SU-DHL-6 (cell line): Measurements from ENCODE around the gene GATAD2B.

Experiments
- H2AFZ ChIP-seq: fragments of 200-600 bp; sonication (generic); 2 replicates; pipeline ENCODE4 v1.6.1; 2014; ENCODE audit warnings: low read depth, mild to moderate bottlenecking, moderate library complexity, mixed read lengths, antibody characterized with exemption, low read length; ENCODE audit not compliant: severe bottlenecking
- H3F3A ChIP-seq: fragments of 200-600 bp; shearing (Covaris generic); 2 replicates; pipeline ENCODE4 v1.6.0; 2016; ENCODE audit warnings: antibody characterized with exemption, mild to moderate bottlenecking; ENCODE audit not compliant: insufficient read depth
- H3K27ac ChIP-seq: fragments of 200-600 bp; sonication (generic); 2 replicates; pipeline ENCODE4 v1.5.1; 2016; ENCODE audit warnings: low read depth, mild to moderate bottlenecking, low read length, moderate library complexity, mixed read lengths
- H3K27me3 ChIP-seq: fragments of 200-600 bp; sonication (generic), shearing (Covaris generic); 2 replicates; pipeline ENCODE4 v1.6.0; 2014; ENCODE audit warnings: mild to moderate bottlenecking, low read length
- H3K36me3 ChIP-seq: fragments of 200-600 bp; sonication (generic); 2 replicates; pipeline ENCODE4 v1.6.1; 2014; ENCODE audit warnings: mild to moderate bottlenecking, low read length, mixed read lengths
- H3K4me2 ChIP-seq: fragments of 300-600, 200-600 bp; shearing (Covaris generic), sonication (generic); 2 replicates; pipeline ENCODE4 v1.6.0; 2014; ENCODE audit warnings: low read length, low read depth, mild to moderate bottlenecking; ENCODE audit not compliant: poor library complexity, severe bottlenecking
- H3K4me3 ChIP-seq: fragments of 200-600 bp; sonication (generic); 2 replicates; pipeline ENCODE4 v1.5.1; 2014; ENCODE audit warnings: antibody characterized with exemption, low read length, mild to moderate bottlenecking, mixed read lengths; ENCODE audit not compliant: insufficient read depth, poor library complexity, severe bottlenecking
- H3K79me2 ChIP-seq: fragments of 200-600 bp; sonication (generic); 2 replicates; pipeline ENCODE4 v1.6.1; 2014; ENCODE audit warnings: mild to moderate bottlenecking, low read length, moderate library complexity; ENCODE audit not compliant: insufficient read depth
- H3K9ac ChIP-seq: fragments of 200-600 bp; sonication (generic); 2 replicates; pipeline ENCODE4 v1.7.0; 2014; ENCODE audit warnings: mild to moderate bottlenecking, low read length
- H3K9me2 ChIP-seq: fragments of 200-600 bp; sonication (generic); replicated peaks from 2 replicates; pipeline ENCODE4 v1.6.1; 2014; ENCODE audit warnings: low read length; ENCODE audit not compliant: insufficient read depth
- H3K9me3 ChIP-seq: fragments of 200-600 bp; sonication (generic); 2 replicates; pipeline ENCODE4 v1.6.1; 2014; ENCODE audit warnings: low read length, mixed read lengths; ENCODE audit not compliant: insufficient read depth
- H4K20me1 ChIP-seq: fragments of 200-600 bp; sonication (generic); 2 replicates; pipeline ENCODE4 v1.6.1; 2014; ENCODE audit warnings: low read depth, mild to moderate bottlenecking, antibody characterized with exemption, low read length, moderate library complexity, mixed read lengths
- EZH2phosphoT487 ChIP-seq: fragments of 200-600 bp; sonication (generic), shearing (Covaris generic); conservative IDR thresholded peaks from 2 replicates; pipeline ENCODE4 v1.6.1; 2018; ENCODE audit warnings: mild to moderate bottlenecking, antibody characterized with exemption, low read length, moderate library complexity, mixed read lengths
- TF ChIP-seq, protein P1 (sequence below): fragments of 200-600 bp; sonication (generic); IDR thresholded peaks from one replicate; pipeline ENCODE4 v1.5.1; 2017; ENCODE audit warnings: antibody characterized with exemption, mild to moderate bottlenecking, low read length, moderate library complexity; ENCODE audit not compliant: insufficient read depth, poor library complexity, severe bottlenecking

GATAD2B gene

GRCh38 chr1:153880024-153880423 lies 42.7 kb downstream of the GATAD2B start:
- Histone ChIP-seq H3K9me3 (no peaks in the 10 kb centered on the region), H3K4me2 (no peak overlapping the region), H3K9me2 (no peaks in the 10 kb centered on the region), H4K20me1 (no peaks in the 10 kb centered on the region), H3K4me3 (no peak overlapping the region), H3F3A (peaks cover 26% of the 10 kb centered on the region), H3K27ac (no peak overlapping the region), H3K9ac (no peak overlapping the region), H3K27me3 (no peaks in the 10 kb centered on the region), H2AFZ (no peak overlapping the region), H3K36me3 (no peaks in the 10 kb centered on the region), H3K79me2 (peaks cover 95% of the 10 kb centered on the region)
- no peak for TF ChIP-seq EZH2phosphoT487
- TF ChIP-seq, protein P1, sequence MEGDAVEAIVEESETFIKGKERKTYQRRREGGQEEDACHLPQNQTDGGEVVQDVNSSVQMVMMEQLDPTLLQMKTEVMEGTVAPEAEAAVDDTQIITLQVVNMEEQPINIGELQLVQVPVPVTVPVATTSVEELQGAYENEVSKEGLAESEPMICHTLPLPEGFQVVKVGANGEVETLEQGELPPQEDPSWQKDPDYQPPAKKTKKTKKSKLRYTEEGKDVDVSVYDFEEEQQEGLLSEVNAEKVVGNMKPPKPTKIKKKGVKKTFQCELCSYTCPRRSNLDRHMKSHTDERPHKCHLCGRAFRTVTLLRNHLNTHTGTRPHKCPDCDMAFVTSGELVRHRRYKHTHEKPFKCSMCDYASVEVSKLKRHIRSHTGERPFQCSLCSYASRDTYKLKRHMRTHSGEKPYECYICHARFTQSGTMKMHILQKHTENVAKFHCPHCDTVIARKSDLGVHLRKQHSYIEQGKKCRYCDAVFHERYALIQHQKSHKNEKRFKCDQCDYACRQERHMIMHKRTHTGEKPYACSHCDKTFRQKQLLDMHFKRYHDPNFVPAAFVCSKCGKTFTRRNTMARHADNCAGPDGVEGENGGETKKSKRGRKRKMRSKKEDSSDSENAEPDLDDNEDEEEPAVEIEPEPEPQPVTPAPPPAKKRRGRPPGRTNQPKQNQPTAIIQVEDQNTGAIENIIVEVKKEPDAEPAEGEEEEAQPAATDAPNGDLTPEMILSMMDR = no peak

GRCh38 chr1:153877112-153877511 lies 45.7 kb downstream of the GATAD2B start:
- H3K9me3 ChIP-seq = no peaks in the 10 kb centered on the region
- no peaks in the 10 kb centered on the region for H3K9me2 ChIP-seq
- H3K4me3 ChIP-seq = no peak overlapping the region
- peaks cover 9% of the 10 kb centered on the region; the same call in 1 of the 2 replicates for H3F3A ChIP-seq
- no peak overlapping the region for H2AFZ ChIP-seq
- H4K20me1 ChIP-seq = no peaks in the 10 kb centered on the region
- no peaks in the 10 kb centered on the region for H3K27me3 ChIP-seq
- no peak overlapping the region for H3K27ac ChIP-seq
- peaks cover 99% of the 10 kb centered on the region for H3K79me2 ChIP-seq
- no peaks in the 10 kb centered on the region for H3K36me3 ChIP-seq
- no peak overlapping the region for H3K4me2 ChIP-seq
- no peak overlapping the region for H3K9ac ChIP-seq
- no peak for TF ChIP-seq EZH2phosphoT487
- TF ChIP-seq, protein P1 = no peak

GRCh38 chr1:153872934-153873333 lies 49.8 kb downstream of the GATAD2B start:
- no peaks in the 10 kb centered on the region for H3K36me3 ChIP-seq
- H3K9me2 ChIP-seq = no peaks in the 10 kb centered on the region
- H3F3A ChIP-seq = 0 out of 2 replicates have a peak, but pooled peaks cover 7% of the 10 kb centered on the region
- H3K79me2 ChIP-seq = peaks cover 97% of the 10 kb centered on the region
- no peaks in the 10 kb centered on the region for H4K20me1 ChIP-seq
- no peak overlapping the region for H3K4me2 ChIP-seq
- H2AFZ ChIP-seq = no peak overlapping the region
- no peak for TF ChIP-seq EZH2phosphoT487
- TF ChIP-seq, protein P1 = no peak
- H3K27me3 ChIP-seq = no peaks in the 10 kb centered on the region
- H3K9ac ChIP-seq = no peak overlapping the region
- no peak overlapping the region for H3K4me3 ChIP-seq
- H3K27ac ChIP-seq = no peak overlapping the region
- H3K9me3 ChIP-seq = no peaks in the 10 kb centered on the region

DNA sequence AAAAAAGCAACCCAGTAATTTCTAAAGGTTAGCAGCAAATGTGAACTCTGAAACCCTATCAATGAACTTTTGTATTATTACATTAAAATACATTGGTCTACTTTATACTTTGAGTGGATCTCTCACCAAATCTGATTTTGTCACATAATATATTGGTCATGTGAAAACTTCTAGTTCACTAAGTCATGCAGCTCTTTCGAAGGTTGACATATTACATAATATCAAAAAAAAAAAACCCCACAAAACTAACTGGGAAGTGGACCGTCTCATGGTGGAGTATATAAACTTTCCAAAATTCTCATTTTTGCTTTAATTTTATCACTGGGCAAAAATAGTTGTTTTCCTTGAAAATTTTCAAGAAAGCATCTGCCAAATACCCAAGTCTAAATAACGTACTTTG lies 50.4 kb downstream of the GATAD2B start:
- H3K9ac ChIP-seq = no peak overlapping the region
- TF ChIP-seq EZH2phosphoT487 = no peak
- TF ChIP-seq, protein P1 = no peak
- H3K4me2 ChIP-seq = no peak overlapping the region
- H3K79me2 ChIP-seq = peaks cover 97% of the 10 kb centered on the region
- H3K36me3 ChIP-seq = no peaks in the 10 kb centered on the region
- no peaks in the 10 kb centered on the region for H4K20me1 ChIP-seq
- no peaks in the 10 kb centered on the region for H3K9me2 ChIP-seq
- no peaks in the 10 kb centered on the region for H3K9me3 ChIP-seq
- no peak overlapping the region for H2AFZ ChIP-seq
- H3F3A ChIP-seq = 0 out of 2 replicates have a peak, but pooled peaks cover 7% of the 10 kb centered on the region
- H3K27ac ChIP-seq = no peak overlapping the region
- H3K27me3 ChIP-seq = no peaks in the 10 kb centered on the region
- no peak overlapping the region for H3K4me3 ChIP-seq
